ENCODE measurements around the gene DDX20. TPM values are rescaled to one million over a fixed set of nuclear protein-coding genes. Genes with fewer than 3 reads are reported as not detected.

Gene DDX20
- polyA plus RNA-seq, 3 donors, result 24.9 to 29.2 (median 28.8) TPM

Other genes starting within 250 kb of the DDX20 start
- gene RAP1A, start 136.1 kb upstream of the DDX20 start, polyA plus RNA-seq (ENCODE audit: insufficient read length in 3 of 3), result 10 to 100 TPM; 85.1 to 88.5 (median 85.6) TPM
- gene INKA2, start 16.5 kb upstream of the DDX20 start, polyA plus RNA-seq (ENCODE audit: insufficient read length in 3 of 3), result 1 to 10 TPM; 1.3 to 3.8 (median 2.4) TPM
- gene KCND3, start 233.8 kb downstream of the DDX20 start, polyA plus RNA-seq (ENCODE audit: insufficient read length in 3 of 3), result 1 to 10 TPM; 1.2 to 1.7 (median 1.3) TPM